ENCODE measurements around the gene ARSH.

GRCh38 chrX:2958199-2958598 lies 48.1 kb upstream of the ARSH start:
- TF ChIP-seq CTCF (IDR thresholded peaks at IDR 0.05) (no peak), POLR2A (IDR thresholded peaks at IDR 0.05) (no peak), EP300 (IDR thresholded peaks at IDR 0.05; ENCODE audit: low read depth) (no peak), POLR2AphosphoS5 (IDR thresholded peaks at IDR 0.05) (no peak)
